Panc1 (cell line): ENCODE data around the gene TXNDC2.

Source experiments
- CTCF ChIP-seq: fragments of 450-650 bp; IDR thresholded peaks from 2 replicates; pipeline ENCODE4 v1.5.1; 2017; ENCODE audit warnings: mild to moderate bottlenecking
- POLR2AphosphoS5 ChIP-seq: IDR thresholded peaks from 2 replicates; pipeline ENCODE4 v1.6.1; 2012; ENCODE audit warnings: mild to moderate bottlenecking, low read depth, low read length, moderate library complexity

- TF ChIP-seq CTCF (no peak), POLR2AphosphoS5 (no peak)
These were observed 15.9 kb upstream of the TXNDC2 start for GRCh38 chr18:9869715-9870430.
